HL-60/S4 treated with phorbol 12-myristate 13-acetate at 8.2 ng/mL for 4 days and 3 days (cell line): ENCODE measurements around the gene YWHAE.
"Not testable (repeated sequence)": the region's sequence is repeated elsewhere in the genome, so short reads cannot be mapped to it uniquely, and the experiment has no call there.

Source experiments
- in situ Hi-C: fragments of 300-500 bp; cut with MboI; formaldehyde crosslinking; loops from 2 replicates; pipeline ENCODE4 v1.15.0; 2022; ENCODE audit warnings: low sequenced_read_pairs

Gene YWHAE

GRCh38 chr17:1413281-1413791, 13.3 kb upstream of the YWHAE start:
- in situ Hi-C loops, result no loop called here

GRCh38 chr17:1412185-1413110, 12.4 kb upstream of the YWHAE start:
- in situ Hi-C loops, result no loop called here

- in situ Hi-C loops, result no loop called here
These were observed 2.2 kb upstream of the YWHAE start for GRCh38 chr17:1402262-1402586.

GRCh38 chr17:1398931-1399678, 917 bp downstream of the YWHAE start:
- in situ Hi-C loops, result no loop called here

GRCh38 chr17:1398028-1398427, 2.0 kb downstream of the YWHAE start:
- in situ Hi-C loops, result no loop called here

GRCh38 chr17:1395876-1396665, 4.0 kb downstream of the YWHAE start:
- in situ Hi-C loops, result not testable (repeated sequence)

- in situ Hi-C loops, result no loop called here
These were observed 8.4 kb downstream of the YWHAE start for GRCh38 chr17:1391577-1391976.

GRCh38 chr17:1390432-1391367, 9.3 kb downstream of the YWHAE start:
- in situ Hi-C loops, result no loop called here

- in situ Hi-C loops, result not testable (repeated sequence)
These were observed 12.4 kb downstream of the YWHAE start for GRCh38 chr17:1387490-1388227.

- in situ Hi-C loops, result not testable (repeated sequence)
These were observed 13.3 kb downstream of the YWHAE start for GRCh38 chr17:1386675-1387190.

- in situ Hi-C loops, result no loop called here
These were observed 13.8 kb downstream of the YWHAE start for GRCh38 chr17:1386265-1386664.

- in situ Hi-C loops, result no loop called here
These were observed 14.2 kb downstream of the YWHAE start for GRCh38 chr17:1385861-1386260.

GRCh38 chr17:1384905-1385435, 15.1 kb downstream of the YWHAE start:
- in situ Hi-C loops, result no loop called here

- in situ Hi-C loops, result no loop called here
These were observed 20.1 kb downstream of the YWHAE start for GRCh38 chr17:1379930-1380313.

GRCh38 chr17:1379208-1379929, 20.7 kb downstream of the YWHAE start:
- in situ Hi-C loops, result no loop called here

- in situ Hi-C loops, result not testable (repeated sequence)
These were observed 21.6 kb downstream of the YWHAE start for GRCh38 chr17:1378476-1378860.

- in situ Hi-C loops, result no loop called here
These were observed 22.7 kb downstream of the YWHAE start for GRCh38 chr17:1377334-1377733.

- in situ Hi-C loops, result no loop called here
These were observed 24.0 kb downstream of the YWHAE start for GRCh38 chr17:1376061-1376460.
